Stimulated activated CD4-positive, alpha-beta T cell treated with anti-CD3 and anti-CD28 coated beads, Interleukin-15, amount 100 ng/mL, for 48 hours (primary cell): ENCODE data around the gene C1orf116.

ENCODE experiments used
- DNase-seq, 2 donors: peaks; one replicate each; pipeline ENCODE4 v3.0.0-alpha.2; 2020; ENCODE audit warnings: low read depth in 2 of 2

Gene C1orf116

DNA sequence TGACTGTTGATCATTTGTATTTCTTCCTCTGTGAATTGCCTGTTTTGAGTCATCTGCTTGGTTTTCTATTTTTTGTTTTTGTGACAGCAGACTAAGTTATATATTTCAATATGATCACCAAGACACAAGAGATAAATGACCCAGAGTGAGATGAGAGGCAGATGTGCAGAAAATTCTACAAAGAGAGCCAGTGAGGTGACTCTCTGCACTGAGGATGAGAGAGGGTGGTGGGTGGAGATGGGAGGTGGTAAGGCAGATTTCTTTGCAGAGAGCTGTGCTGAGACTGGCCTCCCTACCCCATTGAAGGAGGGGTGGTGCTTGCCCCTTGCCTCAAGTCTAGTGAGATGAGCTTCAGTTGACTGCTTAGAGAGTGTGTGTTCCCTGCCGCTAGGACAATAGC lies 44.7 kb downstream of the C1orf116 start:
- no peak for DNase-seq

GRCh38 chr1:206986885-206987284 lies 45.7 kb downstream of the C1orf116 start:
- DNase-seq: no peak

GRCh38 chr1:206986402-206986801 lies 46.2 kb downstream of the C1orf116 start:
- no peak for DNase-seq

DNA sequence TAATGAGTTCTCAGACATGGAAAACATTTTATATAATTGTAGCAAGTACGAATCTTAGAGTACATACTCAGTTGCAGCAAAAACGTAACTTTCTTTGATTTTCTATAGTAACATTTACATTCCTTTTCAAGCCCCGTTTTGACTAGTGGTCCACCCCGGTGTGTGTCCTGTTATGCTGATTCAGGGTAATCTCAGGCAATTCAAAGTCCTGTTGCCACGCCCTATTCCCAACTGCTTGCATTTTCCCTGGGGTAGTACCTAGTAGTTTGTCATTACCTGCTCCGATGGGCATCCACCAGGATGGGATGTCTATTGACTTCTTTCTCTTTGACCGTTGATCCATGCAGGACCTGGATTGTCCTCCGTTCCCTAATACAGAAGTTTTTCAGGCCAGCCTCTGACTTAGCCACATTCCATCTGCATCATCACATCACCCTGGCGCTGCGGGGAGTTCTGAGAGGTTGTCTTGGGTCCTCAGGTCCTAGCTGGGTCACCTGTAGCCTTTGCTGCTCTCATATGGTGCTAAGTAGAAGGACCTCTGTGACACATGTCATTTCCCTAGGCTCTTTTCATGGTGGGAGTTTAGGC lies 47.3 kb downstream of the C1orf116 start:
- DNase-seq: no peak

DNA sequence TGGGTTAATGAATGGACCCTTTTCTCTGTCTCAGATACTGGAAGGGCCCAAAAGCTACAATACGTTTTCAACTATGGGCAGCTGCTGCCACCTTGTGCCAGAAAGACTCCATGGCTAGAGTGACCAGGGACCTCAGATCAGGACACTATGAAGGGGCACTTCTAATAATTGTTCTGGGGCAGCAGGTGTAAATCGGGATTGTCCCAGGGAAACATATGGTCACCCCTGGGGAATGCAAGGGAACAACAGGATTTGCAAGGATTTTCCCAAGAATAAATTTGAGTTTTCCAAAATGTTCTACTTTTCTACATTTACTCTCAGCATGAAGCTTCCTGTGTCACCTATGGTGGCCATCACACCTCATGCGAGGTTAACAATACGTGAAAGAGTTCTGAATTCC lies 50.3 kb downstream of the C1orf116 start:
- peak; percentile 18 to 44 for DNase-seq

DNA sequence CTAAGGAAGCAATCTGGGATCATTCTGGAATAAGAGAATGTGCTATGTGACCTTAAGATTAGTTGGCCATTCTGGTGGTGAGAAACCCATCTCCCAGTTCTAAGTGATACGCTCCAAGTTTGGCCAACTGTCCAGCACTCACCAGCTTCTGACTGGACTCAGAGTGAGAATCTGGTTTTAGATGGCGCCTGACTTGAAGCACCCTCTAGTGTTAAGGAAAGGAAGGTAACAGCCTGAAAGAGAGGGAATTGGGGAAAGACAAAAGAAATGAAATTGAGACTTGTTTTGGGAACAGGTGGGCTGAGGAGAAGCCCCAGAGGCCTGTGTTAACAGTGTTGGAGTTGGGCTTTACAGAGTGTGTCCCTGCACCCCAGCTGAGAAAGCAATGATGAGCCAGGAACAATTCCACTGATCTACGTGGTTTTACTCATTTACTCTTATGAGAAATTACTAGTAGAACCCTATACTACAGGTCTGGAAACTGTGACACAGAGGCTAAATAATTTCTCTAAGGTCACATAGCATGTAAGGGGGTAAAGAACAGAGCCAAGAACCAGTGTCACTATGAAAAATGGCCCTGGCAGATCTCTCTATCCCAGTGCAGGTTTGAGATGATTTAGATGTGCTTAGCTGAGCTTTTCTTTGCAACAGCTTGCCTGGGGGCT lies 53.0 kb downstream of the C1orf116 start:
- DNase-seq: no peak

DNA sequence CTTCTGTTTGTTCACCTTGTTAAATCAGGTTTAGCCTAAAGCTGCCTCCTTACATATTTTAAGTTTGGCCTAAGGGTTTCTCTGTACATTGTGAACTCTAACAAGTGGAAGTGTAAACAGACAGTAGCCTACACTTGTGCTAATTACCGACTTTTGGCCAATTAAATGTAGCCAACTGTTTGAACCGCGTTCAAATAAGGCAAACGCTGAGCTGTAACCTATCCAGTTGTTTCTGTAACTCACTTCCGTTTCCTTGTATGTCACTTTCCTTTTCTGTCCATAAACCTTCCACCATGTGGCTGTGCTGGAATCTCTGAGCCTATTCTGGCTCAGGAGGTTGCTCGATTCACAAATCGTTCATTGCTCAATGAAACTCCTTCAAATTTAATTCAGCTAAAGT lies 54.3 kb downstream of the C1orf116 start:
- DNase-seq: no peak

DNA sequence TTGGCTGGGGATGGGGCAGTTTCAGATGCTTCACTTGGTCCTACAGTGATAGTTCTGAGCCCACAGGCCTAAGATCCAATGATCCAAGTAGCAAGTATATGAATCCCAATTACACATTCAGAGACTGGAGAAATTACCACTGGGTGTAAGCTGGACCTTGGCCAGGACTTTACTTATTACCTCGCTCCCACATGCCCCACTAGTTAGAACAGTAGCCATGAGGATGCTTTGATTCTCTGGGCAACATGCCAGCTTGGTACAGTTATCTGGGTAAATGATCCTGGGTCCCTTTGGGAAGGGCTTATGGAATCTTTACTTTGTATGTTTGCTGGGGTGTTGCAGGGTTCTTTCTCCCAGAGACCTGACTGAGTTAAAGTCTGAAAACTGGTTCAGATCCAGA lies 57.2 kb downstream of the C1orf116 start:
- DNase-seq: no peak

GRCh38 chr1:206974140-206974539 lies 58.4 kb downstream of the C1orf116 start:
- no peak for DNase-seq

- DNase-seq: no peak
These were observed 59.8 kb downstream of the C1orf116 start for GRCh38 chr1:206972728-206973127.

DNA sequence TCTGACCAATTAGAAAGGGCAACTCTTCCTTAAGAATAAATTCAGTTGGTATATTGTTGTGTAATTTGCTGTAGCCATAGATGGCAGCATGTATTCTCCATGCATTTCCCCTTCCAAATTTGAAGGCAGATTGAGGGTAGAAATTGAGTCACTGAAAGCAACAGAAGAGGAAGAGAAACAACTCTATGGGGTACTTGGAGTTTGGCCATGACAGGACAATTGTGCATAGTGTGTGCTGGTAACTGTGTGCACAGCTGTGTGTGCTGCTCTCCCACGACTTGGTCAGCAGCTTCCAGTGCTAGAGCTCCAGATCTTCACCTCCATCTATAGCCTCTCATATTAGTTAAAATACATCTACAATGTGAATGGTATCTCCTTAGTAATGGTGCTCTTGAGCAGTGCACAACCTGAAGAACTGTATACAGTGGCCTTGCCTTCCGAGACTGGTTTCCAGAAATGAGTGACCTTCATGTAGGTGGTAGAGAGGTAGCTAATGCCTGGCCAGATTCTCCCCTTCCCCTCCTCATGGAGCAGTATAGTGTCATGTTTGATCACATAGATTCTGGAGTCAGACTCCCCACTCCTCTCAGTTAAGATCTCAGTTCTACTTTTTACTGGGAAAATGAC lies 61.4 kb downstream of the C1orf116 start:
- DNase-seq: no peak

DNA sequence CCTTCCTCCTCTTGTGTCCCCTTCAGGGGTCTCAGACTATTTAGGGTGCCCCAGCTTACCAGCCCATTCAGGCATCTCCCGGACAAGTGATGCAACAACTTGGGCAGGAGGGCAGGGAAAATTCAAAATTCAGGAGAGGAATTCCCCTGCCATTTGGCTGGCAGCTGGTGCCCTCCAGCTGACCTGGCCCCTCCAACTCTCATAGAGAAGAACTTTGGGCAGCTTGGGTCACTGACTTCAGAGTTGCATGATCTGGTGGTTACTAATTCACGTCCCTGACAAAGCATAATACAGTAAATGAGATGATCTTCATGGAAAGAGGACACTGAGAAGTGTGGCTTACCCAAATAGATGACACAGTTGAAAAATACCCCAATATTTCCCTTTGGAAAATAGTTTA lies 62.1 kb downstream of the C1orf116 start, which contains the start of gene FCAMR:
Gene FCAMR (minus strand): TSS at position 15 of the 400 bp plus-strand sequence. CDS start 335 bp downstream, outside the sequence.
- no peak for DNase-seq

- DNase-seq: no peak
These were observed 63.5 kb downstream of the C1orf116 start for GRCh38 chr1:206969090-206969489.
